HG03064 (cell line): Measurements from ENCODE around the gene SP9.
"Not testable (repeated sequence)": the region's sequence is repeated elsewhere in the genome, so short reads cannot be mapped to it uniquely, and the experiment has no call there.

Experiments used
- ATAC-seq: cut with Tn5 transposase; IDR thresholded peaks from one replicate; pipeline ENCODE4 v1.9.1; 2021; ENCODE audit warnings: low read depth; ENCODE audit not compliant: unreplicated experiment

SP9 gene

DNA sequence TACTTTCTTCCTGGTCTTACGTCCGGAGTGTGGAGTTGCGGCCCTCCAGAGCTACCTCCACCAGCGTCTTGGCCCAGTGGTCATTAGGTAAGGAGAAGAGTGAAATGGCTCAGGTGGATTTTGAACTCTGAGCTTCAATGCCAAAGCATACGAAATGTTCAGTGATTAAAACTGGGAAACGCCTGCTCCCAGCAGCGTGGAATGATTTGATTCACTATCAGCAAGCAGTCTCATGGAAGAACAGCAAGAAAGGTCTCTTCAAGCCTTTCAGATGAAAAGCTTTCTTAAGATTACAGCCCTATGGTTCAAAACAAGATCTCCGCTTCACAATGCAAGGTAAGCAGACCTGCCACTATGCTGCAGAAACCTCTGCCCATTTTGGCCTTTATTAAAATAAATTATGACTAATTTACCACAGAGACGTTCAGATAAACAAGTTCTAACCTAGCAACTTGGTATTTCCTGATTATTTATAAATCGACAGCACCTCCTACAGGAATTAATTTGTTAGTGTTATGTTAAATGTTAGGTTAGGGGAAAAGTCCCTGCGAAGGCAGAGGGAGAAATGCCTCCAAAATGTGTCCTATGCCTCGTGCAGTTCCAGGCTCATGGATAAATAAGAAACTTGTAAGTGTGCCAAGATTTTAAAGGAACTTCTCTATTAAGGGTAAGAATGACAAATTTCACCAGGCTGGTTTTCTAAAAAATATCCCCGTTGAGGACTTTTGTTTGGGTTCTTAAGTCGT, 10.1 kb downstream of the SP9 start:
- ATAC-seq, result no peak

DNA sequence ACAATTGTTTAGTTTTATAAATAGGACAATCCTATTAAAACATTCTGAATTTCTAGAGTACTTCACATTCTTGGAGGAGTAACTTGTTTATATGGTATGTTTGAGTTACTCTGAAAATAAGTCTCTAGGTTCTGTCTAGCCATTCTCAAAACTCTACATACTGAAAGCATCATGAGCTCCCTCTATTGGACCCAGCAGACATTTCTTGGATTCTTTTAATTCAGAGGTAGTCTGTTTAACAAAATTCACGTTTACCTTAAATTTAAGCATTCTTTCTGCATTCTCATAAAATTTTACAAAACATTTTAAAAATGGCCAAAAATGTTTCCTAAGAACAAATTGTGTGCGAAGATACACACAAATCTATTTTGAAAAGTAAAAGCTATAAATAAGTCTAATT, 15.3 kb downstream of the SP9 start:
- no peak for ATAC-seq

DNA sequence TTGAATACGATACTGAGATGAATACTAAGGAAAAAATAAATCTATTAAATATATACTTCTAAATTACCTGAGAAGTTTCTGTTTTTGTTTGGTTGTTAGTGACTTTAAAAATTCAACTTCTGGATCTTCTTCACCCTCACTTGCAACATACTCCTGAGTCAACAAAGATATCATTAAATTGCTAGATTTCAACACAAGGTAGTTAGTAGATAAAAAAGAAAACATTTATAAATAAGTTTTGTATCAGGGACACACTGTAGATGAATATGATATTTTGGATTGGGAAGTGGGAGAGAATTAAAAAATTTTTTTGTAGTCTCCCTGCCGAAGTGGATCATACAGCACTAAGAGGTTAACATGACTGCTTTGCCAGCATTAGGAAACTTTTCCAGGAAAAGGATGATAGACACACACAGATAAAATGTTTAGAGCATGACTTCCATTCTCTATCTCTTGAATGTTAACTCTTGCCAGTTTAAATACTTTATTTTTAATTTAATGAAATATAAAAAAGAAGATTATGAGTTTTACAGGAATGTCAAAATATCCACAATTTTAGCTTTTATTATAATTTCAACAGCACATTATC, 15.9 kb downstream of the SP9 start:
- ATAC-seq, result no peak

DNA sequence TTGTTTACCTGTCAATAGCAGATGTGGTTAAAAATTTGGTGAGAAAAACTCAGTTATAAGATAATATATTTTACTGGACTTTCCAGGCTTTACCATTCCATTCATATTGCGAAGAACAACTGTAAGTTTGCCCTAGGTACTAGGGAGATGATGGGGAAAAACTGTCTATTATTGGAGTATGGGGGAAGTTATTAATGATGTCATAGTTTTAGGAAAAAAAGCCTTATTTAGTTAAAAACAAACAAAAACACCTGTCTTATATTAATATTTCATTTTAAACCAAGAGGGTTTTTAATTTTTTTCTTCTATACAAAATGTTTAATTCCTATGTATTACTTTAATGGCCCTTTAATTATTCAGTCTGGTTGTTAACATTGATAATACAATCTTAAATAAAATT, 18.2 kb downstream of the SP9 start:
- no peak for ATAC-seq

DNA sequence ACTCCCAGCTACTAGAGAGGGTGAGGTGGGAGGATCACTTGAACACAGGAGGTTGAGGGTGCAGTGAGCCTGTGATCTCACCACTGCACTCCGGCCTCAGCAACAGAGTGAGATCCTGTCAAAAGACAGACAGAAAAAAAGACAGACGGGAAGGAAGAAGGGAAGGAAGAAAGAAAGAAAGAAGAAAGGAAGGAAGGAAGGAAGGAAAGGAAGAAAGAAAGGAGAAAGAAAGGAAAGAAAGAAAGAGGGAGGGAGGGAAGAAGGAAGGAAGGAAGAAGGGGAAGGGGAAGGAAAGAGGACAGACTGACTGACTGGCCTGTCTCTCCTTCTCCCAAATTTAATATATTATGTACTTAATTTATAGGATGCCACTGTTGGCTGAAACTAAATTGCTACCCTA, 21.6 kb downstream of the SP9 start:
- ATAC-seq, result no peak

DNA sequence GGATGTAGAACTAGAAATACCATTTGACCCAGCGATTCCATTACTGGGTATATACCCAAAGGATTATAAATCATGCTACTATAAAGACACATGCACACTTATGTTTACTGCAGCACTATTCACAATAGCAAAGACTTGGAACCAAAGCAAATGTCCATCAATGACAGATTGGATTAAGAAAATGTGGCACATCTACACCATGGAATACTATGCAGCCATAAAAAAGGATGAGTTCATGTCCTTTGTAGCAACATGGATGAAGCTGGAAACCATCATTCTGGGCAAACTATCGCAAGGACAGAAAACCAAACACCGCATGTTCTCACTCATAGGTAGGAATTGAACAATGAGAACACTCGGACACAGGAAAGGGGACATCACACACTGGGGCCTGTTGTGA, 24.9 kb downstream of the SP9 start:
- ATAC-seq, result not testable (repeated sequence)

DNA sequence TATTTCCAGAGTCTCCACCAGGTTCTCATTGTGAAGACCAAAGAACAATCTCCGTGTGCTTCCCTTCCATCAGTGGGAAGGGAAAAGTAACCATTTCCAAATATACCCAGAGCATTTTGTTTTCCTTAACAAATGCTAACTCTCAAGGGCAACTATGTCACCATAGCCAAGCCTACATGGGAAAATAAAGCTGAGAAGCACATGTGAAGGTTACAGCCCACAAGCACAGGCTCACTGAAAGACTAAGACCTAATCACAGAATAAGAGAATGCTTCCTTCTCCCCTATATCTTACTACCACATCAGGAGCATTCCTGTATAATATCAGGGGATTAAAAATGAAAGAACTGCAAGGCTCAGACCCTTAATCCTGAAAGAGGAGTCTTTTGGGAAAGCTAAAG, 28.2 kb downstream of the SP9 start:
- ATAC-seq, result no peak

DNA sequence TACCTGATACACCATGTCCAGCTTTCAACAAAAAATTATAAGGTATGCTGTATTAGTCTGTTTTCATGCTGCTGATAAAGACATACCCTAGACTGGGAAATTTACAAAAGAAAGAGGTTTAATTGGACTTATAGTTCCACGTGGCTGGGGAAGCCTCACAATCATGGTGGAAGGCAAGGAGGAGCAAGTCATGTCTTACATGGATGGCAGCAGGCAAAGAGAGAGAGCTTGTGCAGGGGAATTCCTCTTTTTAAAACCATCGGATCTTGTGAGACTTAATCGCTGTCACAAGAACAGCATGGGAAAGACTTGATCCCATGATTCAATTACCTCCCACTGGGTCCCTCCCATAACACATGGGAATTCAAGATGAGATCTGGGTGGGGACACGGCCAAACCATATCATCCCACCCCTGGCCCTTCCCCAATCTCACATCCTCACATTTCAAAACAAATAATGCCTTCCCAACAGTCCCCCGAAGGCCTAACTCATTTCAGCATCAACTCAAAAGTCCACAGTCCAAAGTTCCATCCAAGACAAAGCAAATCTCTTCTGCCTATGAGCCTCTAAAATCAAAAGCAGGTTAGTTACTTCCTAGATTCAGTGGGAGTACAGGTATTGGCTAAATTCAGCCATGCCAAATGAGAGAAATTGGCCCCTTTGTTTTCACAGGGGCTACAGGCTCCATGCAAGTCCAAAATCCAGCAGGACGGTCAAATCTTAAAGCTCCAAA, 28.9 kb downstream of the SP9 start:
- ATAC-seq, result not testable (repeated sequence)

DNA sequence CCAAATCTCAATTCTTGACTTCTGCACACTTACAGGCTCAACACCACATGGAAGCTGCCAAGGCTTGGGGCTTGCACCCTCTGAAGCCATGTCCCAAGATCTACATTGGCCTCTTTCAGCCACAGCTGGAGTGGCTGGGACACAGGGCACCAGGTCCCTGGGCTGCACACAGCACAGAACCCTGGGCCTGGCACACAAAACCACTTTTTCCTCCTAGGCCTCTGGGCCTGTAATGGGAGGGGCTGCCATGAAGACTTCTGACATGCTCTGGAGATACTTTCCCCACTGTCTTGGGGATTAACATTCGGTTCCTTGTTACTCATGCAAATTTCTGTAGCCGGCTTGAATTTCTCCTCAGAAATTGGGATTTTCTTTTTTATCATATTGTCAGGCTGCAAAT, 29.9 kb downstream of the SP9 start:
- no peak for ATAC-seq

DNA sequence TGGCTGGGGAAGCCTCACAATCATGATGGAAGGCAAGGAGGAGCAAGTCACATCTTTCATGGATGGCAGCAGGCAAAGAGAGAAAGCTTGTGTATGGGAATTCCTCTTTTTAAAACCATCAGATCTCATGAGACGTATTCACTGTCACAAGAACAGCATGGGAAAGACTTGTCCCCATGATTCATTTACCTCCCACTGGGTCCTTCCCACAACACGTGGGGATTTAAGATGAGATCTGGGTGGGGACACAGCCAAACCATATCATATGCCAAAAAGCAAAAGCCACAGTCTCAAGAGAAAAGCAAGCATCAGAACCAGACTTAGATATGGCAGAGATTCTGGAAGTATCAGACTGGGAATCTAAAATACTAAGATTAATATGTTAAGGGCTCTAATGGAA, 30.8 kb downstream of the SP9 start:
- no peak for ATAC-seq

DNA sequence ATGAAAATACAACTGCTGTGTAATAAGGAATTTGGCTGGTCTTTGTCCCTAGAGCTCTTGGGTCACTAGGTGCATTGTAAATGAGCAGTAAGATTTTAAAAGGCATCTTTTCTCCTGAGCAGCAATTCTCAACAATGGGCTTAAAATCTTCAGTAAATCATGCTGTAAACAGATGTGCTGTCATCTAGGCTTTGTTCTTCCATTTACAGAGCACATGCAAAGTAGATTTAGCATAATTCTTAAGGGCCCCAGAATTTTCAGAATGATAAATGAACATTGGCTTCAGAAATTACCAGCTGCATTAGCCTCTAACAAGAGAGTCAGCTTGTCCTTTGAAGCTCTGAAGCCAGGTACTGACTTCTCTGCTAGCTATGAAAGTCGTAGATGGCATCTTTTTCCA, 33.9 kb downstream of the SP9 start:
- ATAC-seq, result no peak

DNA sequence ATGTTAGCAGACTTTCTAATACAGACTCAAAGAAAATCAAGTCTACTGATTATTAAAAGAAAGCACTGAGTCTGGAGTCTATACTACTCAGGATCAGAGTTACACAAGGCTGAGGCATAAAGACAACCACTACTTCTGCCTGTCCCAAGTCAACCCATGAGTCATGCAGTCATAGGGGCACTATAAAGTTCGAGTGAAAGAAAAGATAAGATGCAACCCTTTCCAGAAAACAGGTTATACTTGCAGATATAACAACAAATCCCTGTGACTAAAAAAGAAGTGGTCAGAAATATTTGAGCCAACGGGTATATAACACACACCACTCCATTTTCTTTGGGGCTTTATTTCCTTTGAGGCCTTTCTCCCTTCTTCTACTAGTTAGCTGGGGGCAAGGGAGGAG, 42.2 kb downstream of the SP9 start:
- no peak for ATAC-seq

DNA sequence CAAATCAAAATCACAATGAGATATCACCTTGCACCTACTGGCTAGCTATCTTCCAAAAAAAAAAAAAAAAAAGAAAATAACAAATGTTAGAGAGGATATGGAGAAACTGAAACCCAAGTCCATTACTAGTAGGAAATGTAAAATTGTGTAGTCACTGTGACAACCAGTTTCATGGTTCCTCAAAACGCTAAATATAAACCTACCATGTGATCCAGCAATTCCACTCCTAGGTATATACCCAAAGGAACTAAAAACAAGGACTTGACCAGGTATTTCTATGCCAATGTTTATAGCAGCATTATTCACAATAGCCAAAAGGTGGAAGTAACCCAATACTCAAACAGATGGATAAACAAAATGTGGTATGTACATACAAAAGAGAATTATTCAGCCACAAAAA, 49.0 kb downstream of the SP9 start:
- ATAC-seq, result no peak

DNA sequence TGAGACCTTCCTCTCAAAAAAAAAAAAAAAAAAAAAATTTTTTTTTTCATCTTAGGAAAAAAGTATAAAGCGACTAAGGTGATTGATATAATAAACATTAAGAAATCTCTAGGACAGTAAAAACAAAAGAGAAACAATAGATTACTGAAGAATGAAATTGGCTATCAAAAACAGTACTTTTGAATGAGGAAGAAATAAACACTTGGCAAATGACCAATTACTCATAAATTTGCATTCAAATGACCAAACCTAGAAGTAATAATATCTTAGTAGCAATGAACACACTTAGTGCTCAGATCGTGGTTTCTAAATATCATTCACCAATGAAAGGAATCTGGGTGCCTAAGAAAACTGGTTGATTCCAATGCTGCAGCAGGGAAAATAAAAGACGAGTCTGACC, 50.4 kb downstream of the SP9 start:
- ATAC-seq, result no peak
